AG09309 (cell line): Measurements from ENCODE around the gene EIF2S2.

ENCODE experiments used
- DNase-seq: peaks from one replicate; pipeline ENCODE4 v3.0.0-alpha.2; 2010; ENCODE audit warnings: low read depth
- H3K4me3 ChIP-seq: 2 replicates; pipeline ENCODE4 v1.5.1; 2011; ENCODE audit warnings: mild to moderate bottlenecking, low read depth, low read length, moderate library complexity; ENCODE audit not compliant: control insufficient read depth
- CTCF ChIP-seq: IDR thresholded peaks from 2 replicates; pipeline ENCODE4 v1.5.1; 2011; ENCODE audit warnings: mild to moderate bottlenecking, low read depth, low read length, inconsistent platforms; ENCODE audit not compliant: insufficient read depth, control insufficient read depth; ENCODE audit errors: missing control alignments

The EIF2S2 gene

GRCh38 chr20:34070859-34071258 lies 41.2 kb downstream of the EIF2S2 start:
- no peak overlapping the region for H3K4me3 ChIP-seq
- no peak for DNase-seq
- TF ChIP-seq CTCF, result no peak

DNA sequence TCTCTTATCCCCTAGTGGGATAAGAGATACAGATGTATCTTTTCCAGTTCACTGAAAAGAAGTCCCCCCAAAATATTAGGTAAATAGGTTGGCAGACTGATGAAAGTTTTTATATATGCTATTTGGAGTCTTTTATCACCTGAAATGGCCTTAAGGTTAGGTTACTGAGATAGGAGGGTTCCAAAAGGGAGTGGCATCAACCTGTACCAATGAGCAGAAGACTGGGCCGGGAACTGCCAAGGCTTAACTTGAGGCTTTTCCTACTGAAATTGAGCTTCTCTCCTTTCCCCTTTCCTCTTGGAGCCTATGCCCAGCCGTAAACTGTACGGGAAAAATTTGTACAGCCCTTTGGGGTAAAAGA lies 42.0 kb downstream of the EIF2S2 start:
- no peak overlapping the region for H3K4me3 ChIP-seq
- no peak for TF ChIP-seq CTCF
- no peak for DNase-seq

GRCh38 chr20:34069341-34070078 lies 42.5 kb downstream of the EIF2S2 start:
- TF ChIP-seq CTCF, result peak; percentile 83
- no peak overlapping the region for H3K4me3 ChIP-seq
- DNase-seq, result peak; percentile 46

DNA sequence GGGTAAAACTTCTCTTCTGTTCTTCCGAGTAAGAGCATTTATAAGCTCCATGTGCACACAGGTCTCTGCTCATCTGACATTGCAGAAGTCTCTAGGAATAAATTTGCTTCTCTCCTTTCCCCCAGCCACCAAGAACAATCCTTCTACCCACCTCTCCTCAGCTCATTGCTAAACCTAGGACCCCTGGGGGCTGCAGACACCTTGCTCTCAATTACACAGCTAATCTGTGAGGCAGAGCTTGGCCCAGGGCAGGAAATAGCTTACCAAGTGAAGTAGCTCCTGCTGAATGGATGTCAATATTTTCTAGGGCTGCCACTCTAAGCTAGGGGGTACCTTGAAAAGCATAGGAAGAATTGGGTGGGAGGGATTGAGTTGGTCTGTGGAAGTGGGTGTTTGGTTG lies 44.0 kb downstream of the EIF2S2 start:
- no peak for DNase-seq
- no peak for TF ChIP-seq CTCF
- H3K4me3 ChIP-seq, result no peak overlapping the region

GRCh38 chr20:34066476-34067090 lies 45.5 kb downstream of the EIF2S2 start:
- H3K4me3 ChIP-seq, result no peak overlapping the region
- no peak for TF ChIP-seq CTCF
- DNase-seq, result peak; percentile 34

GRCh38 chr20:34065260-34065659 lies 46.8 kb downstream of the EIF2S2 start:
- no peak for DNase-seq
- no peak overlapping the region for H3K4me3 ChIP-seq
- TF ChIP-seq CTCF, result no peak
